Mesothelial cell of epicardium (in vitro differentiated cells): Measurements from ENCODE around the gene SYNCRIP. TPM values are rescaled to one million over a fixed set of nuclear protein-coding genes. Genes with fewer than 3 reads are reported as not detected.
"Not testable (repeated sequence)": the region's sequence is repeated elsewhere in the genome, so short reads cannot be mapped to it uniquely, and the experiment has no call there.

Experiments used
- DNase-seq, 2 experiments: peaks; one replicate each; pipeline ENCODE4 v3.0.0; 2021; ENCODE audit warnings: low spot score in 2 of 2; ENCODE audit not compliant: unreplicated experiment in 2 of 2
- H3K27ac Mint-ChIP-seq: 2 replicates; pipeline ENCODE4 v1.8.0; 2021; ENCODE audit warnings: mixed read lengths
- H3K27me3 Mint-ChIP-seq: 2 replicates; pipeline ENCODE4 v1.8.0; 2021; ENCODE audit warnings: low read depth, mixed read lengths
- H3K36me3 Mint-ChIP-seq: 2 replicates; pipeline ENCODE4 v1.8.0; 2021; ENCODE audit warnings: mixed read lengths
- H3K4me1 Mint-ChIP-seq: 2 replicates; pipeline ENCODE4 v1.8.0; 2021; ENCODE audit warnings: mixed read lengths
- H3K4me3 Mint-ChIP-seq: 2 replicates; pipeline ENCODE4 v1.8.0; 2021; ENCODE audit warnings: mild to moderate bottlenecking, moderate library complexity, mixed read lengths
- H3K9me3 Mint-ChIP-seq: 2 replicates; pipeline ENCODE4 v1.8.0; 2021; ENCODE audit warnings: mixed read lengths
- total RNA-seq: library from RNA; stranded (reverse); gene quantifications from 3 replicates; pipeline ENCODE4 v1.2.1, GENCODE V29; 2021
- TF ChIP-seq, protein P1 (sequence below): fragments of 200-600 bp; sonication (generic); IDR thresholded peaks from one replicate; pipeline ENCODE4 v1.5.0; 2021; ENCODE audit warnings: antibody characterized with exemption; ENCODE audit not compliant: unreplicated experiment

Gene SYNCRIP
- total RNA-seq, 1 donor from 2014 or later = 129 TPM

DNA sequence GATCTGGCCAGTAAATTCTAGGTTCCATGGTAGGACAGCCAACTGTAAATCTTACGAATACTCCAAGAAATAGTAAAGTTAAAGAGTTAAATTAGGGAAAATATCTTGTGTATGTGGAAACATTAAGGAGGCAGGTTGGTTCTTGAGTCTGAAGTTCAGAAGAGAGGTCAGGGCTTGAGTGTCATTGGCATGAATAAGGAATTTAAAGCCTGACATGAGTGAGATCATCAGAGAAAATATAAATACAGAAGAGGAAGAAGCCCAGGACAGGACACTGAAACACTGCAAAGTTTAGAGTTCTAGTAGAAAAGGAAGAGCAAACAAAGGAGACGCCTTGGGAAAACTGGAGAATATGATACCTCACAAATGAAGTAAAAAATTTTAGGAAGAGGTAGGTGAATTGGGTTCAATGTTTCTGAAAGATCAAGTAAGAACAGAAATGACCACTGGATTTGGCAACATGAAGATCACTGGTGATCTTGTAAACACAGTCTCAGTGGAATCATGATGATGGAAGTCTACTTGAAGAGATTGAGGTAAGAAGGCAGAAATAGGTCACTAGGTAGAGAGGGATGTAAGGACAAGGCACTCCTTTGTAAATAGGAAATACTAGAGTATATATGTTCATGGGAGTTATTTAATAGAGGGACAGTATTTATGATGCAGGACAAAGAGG, 41.6 kb upstream of the SYNCRIP start:
- no peak for DNase-seq
- Mint-ChIP-seq H3K27ac (no peak overlapping the region), H3K36me3 (no peaks in the 10 kb centered on the region), H3K27me3 (no peaks in the 10 kb centered on the region), H3K4me3 (no peak overlapping the region), H3K4me1 (peaks cover 9% of the 10 kb centered on the region), H3K9me3 (peaks cover 5% of the 10 kb centered on the region)
- TF ChIP-seq, protein P1, sequence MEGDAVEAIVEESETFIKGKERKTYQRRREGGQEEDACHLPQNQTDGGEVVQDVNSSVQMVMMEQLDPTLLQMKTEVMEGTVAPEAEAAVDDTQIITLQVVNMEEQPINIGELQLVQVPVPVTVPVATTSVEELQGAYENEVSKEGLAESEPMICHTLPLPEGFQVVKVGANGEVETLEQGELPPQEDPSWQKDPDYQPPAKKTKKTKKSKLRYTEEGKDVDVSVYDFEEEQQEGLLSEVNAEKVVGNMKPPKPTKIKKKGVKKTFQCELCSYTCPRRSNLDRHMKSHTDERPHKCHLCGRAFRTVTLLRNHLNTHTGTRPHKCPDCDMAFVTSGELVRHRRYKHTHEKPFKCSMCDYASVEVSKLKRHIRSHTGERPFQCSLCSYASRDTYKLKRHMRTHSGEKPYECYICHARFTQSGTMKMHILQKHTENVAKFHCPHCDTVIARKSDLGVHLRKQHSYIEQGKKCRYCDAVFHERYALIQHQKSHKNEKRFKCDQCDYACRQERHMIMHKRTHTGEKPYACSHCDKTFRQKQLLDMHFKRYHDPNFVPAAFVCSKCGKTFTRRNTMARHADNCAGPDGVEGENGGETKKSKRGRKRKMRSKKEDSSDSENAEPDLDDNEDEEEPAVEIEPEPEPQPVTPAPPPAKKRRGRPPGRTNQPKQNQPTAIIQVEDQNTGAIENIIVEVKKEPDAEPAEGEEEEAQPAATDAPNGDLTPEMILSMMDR = no peak

DNA sequence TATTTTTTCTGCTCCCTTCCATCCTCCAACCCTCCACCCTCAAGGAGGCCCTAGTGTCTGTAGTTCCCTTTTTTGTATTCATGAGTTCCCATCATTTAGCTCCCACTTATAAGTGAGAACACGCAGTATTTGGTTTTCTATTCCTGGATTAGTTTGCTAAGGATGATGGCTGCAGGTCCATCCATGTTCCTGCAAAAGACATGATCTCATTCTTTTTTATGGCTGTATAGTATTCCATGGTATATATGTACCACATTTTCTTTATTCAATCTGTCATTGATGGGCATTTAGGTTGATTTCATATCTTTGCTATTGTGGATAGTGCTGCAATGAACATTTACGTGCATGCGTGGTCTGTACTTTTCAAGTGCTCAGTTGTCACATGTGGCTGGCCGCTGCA, 39.2 kb upstream of the SYNCRIP start:
- H3K27me3 Mint-ChIP-seq, H3K4me3 Mint-ChIP-seq, H3K27ac Mint-ChIP-seq, H3K9me3 Mint-ChIP-seq, H3K36me3 Mint-ChIP-seq, DNase-seq: not testable (repeated sequence)
- peaks cover 11% of the 10 kb centered on the region for H3K4me1 Mint-ChIP-seq

DNA sequence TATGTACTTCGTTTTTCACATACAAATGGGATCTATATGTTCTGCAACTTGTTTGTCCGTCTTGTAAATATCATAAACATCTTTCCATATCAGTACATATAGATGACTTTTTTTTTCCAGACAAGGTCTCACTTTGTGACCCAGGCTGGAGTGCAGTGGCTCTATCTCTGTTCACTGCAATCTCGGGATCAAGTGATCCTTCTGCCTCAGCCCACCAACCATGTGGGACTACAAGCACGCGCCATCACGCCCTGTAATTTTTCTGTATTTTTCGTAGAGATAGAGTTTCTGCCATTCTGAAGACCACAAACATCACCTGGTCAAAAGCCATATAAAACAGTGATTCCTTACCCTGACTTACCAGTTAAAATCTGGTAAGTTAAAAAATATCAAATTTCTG, 37.7 kb upstream of the SYNCRIP start:
- H3K27me3 Mint-ChIP-seq = peaks cover 1% of the 10 kb centered on the region
- H3K9me3 Mint-ChIP-seq = peaks cover 5% of the 10 kb centered on the region
- peaks cover 26% of the 10 kb centered on the region for H3K4me1 Mint-ChIP-seq
- H3K36me3 Mint-ChIP-seq = peaks cover 3% of the 10 kb centered on the region
- DNase-seq = no peak
- no peak overlapping the region for H3K27ac Mint-ChIP-seq
- no peak overlapping the region for H3K4me3 Mint-ChIP-seq
- TF ChIP-seq, protein P1 = no peak

DNA sequence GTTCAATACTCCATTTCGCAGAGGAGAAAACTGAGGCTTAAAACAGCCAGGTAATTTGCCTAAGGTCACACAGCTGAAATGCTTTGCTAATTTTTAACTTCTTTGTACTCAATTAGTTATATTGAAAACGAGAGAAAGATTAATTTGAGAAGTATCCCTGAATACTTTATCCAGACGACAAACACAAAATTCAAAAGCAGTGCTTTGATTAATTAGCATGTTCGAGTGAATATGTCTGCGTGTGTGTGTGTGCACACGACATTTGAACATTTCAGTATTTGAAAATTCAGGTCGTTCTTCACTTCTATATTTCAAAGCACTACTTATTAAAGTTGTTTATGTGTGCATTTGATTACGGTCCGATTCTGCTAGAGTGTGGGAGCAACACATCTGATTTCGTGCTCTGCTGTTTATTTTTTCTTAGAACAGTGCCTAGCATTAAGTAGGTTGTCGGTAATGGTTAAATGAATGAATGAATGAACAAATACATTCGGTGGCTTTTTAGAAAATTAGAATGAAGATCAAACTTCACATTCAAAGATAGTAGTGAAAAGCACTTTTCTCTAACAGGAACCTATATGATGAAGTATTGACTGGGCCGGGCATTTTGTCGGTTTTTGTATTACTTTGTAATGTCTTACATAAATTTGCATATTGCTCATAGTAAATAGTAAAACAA, 36.9 kb upstream of the SYNCRIP start:
- Mint-ChIP-seq H3K27me3 (peaks cover 1% of the 10 kb centered on the region), H3K27ac (peak overlapping the region; percentile 83), H3K36me3 (peaks cover 3% of the 10 kb centered on the region), H3K4me3 (peak overlapping the region; percentile 98), H3K9me3 (peaks cover 5% of the 10 kb centered on the region), H3K4me1 (peaks cover 34% of the 10 kb centered on the region)
- TF ChIP-seq, protein P1 = no peak
- no peak for DNase-seq

DNA sequence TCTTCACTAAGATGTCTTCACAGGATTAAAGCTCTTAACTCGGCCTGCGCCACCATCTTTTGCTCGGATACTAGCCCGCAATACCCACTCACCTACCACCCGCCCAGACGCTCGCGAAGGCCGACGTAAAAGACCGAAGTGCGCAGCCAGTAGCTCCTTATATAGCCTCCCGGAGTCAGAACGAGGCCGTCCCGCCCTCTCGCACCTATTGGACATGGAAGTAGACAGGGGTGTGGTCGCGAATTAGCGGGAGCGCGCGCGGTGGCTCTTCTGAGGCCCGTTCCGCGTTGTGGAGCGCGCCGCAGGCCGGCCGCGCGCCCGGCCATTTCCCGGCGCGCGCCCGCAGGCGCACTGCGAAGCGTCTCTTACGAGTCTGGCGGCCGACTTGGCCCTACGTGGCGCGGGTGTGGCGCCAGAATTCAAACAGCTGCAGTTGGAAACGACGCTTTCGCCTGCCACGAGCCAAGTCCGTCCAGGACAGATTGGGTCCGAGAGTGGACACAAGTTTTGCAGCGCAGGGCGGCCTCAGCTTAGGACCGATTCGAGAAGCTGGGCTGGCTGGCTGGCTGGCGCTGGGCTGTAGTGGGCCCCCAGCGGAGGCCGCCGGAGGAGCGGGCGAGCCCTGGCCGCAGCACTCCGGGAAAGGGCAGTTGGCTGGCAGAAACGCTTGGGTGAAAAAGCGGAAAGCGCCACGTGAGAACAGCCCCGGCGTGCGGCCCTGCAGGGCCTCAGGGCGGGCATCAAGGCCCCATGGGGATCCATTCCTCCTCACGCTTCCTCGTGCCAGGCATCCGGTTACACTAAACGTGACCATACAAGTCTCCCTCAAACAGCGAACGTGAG, 36.1 kb upstream of the SYNCRIP start:
- peaks cover 1% of the 10 kb centered on the region for H3K27me3 Mint-ChIP-seq
- H3K27ac Mint-ChIP-seq = peak overlapping the region; percentile 99
- peaks cover 5% of the 10 kb centered on the region for H3K9me3 Mint-ChIP-seq
- DNase-seq = peak; percentile 97 to 99
- H3K36me3 Mint-ChIP-seq = peaks cover 3% of the 10 kb centered on the region
- H3K4me3 Mint-ChIP-seq = peak overlapping the region; percentile 98
- TF ChIP-seq, protein P1 = no peak
- H3K4me1 Mint-ChIP-seq = peaks cover 39% of the 10 kb centered on the region
